Hepatocyte (in vitro differentiated cells): ENCODE data around the gene MEA1.

Experiments used
- CTCF ChIP-seq: fragments of 200-600 bp; sonication (generic); IDR thresholded peaks from 2 replicates; pipeline ENCODE4 v1.5.1; 2016; ENCODE audit warnings: antibody characterized with exemption, mild to moderate bottlenecking; ENCODE audit not compliant: poor library complexity
- EZH2 ChIP-seq: fragments of 200-600 bp; sonication (generic); IDR thresholded peaks from 2 replicates; pipeline ENCODE4 v1.6.1; 2016; ENCODE audit warnings: antibody characterized with exemption, mild to moderate bottlenecking, borderline replicate concordance
- EZH2phosphoT487 ChIP-seq: fragments of 200-600 bp; sonication (generic); IDR thresholded peaks from one replicate; pipeline ENCODE4 v1.6.1; 2018; ENCODE audit warnings: antibody characterized with exemption, mild to moderate bottlenecking, low read depth, moderate library complexity; ENCODE audit not compliant: unreplicated experiment, severe bottlenecking

GRCh38 chr6:43007126-43007525, 6.6 kb downstream of the MEA1 start:
- TF ChIP-seq CTCF (no peak), EZH2phosphoT487 (no peak), EZH2 (no peak)
